DND-41 (cell line): ENCODE measurements around the gene BCL2L13.

ENCODE experiments used
- ATAC-seq: fragments of 200-7000 bp; cut with Tn5 transposase; 3 replicates; pipeline ENCODE4 v1.9.1; 2021; ENCODE audit warnings: low read depth; ENCODE audit not compliant: insufficient read depth
- DNase-seq: peaks from one replicate; pipeline ENCODE4 v3.0.0-alpha.2; 2020
- H2AFZ ChIP-seq: 2 replicates; pipeline ENCODE4 v1.6.0; 2012; ENCODE audit warnings: low read depth, low read length
- H3K27ac ChIP-seq: 2 replicates; pipeline ENCODE4 v1.5.1; 2012; ENCODE audit warnings: low read length, inconsistent platforms
- H3K27me3 ChIP-seq: fragments of 200-600 bp; sonication (generic); 2 replicates; pipeline ENCODE4 v1.6.0; 2012; ENCODE audit warnings: low read length, mild to moderate bottlenecking, inconsistent platforms; ENCODE audit not compliant: insufficient read depth, poor library complexity
- H3K36me3 ChIP-seq: 2 replicates; pipeline ENCODE4 v1.5.1; 2012; ENCODE audit warnings: low read length, inconsistent platforms; ENCODE audit not compliant: insufficient read depth
- H3K4me1 ChIP-seq: 2 replicates; pipeline ENCODE4 v1.5.1; 2012; ENCODE audit warnings: mild to moderate bottlenecking, low read length; ENCODE audit not compliant: insufficient read depth
- H3K4me2 ChIP-seq: 2 replicates; pipeline ENCODE4 v1.6.0; 2012; ENCODE audit warnings: mild to moderate bottlenecking, moderate library complexity, low read length, inconsistent platforms; ENCODE audit not compliant: insufficient read depth
- H3K4me3 ChIP-seq, 2 experiments: fragments of 200-600 bp in 1 of 2; shearing (Covaris generic) in 1 of 2; 2 replicates each; pipeline ENCODE4 v1.5.1; 2012 to 2016; ENCODE audit warnings: inconsistent platforms in 2 of 2, low read length in 2 of 2, mild to moderate bottlenecking in 2 of 2, low read depth in 1 of 2, moderate library complexity in 1 of 2
- H3K79me2 ChIP-seq: 2 replicates; pipeline ENCODE4 v1.6.0; 2012; ENCODE audit warnings: low read length, inconsistent platforms; ENCODE audit not compliant: insufficient read depth
- H3K9ac ChIP-seq: 2 replicates; pipeline ENCODE4 v1.6.0; 2012; ENCODE audit warnings: low read depth, mild to moderate bottlenecking, inconsistent platforms, low read length, moderate library complexity
- H3K9me3 ChIP-seq: 2 replicates; pipeline ENCODE4 v1.5.1; 2012; ENCODE audit warnings: low read length, moderate library complexity, mild to moderate bottlenecking, inconsistent platforms; ENCODE audit not compliant: insufficient read depth, severe bottlenecking
- H4K20me1 ChIP-seq: 2 replicates; pipeline ENCODE4 v1.6.0; 2012; ENCODE audit warnings: low read length; ENCODE audit not compliant: insufficient read depth
- CTCF ChIP-seq: IDR thresholded peaks from 2 replicates; pipeline ENCODE4 v1.5.1; 2012; ENCODE audit warnings: borderline replicate concordance, low read length, moderate library complexity, mild to moderate bottlenecking; ENCODE audit not compliant: poor library complexity, severe bottlenecking; ENCODE audit errors: extremely low read depth
- EZH2 ChIP-seq: IDR thresholded peaks from 3 replicates; pipeline ENCODE4 v1.6.1; 2012; ENCODE audit warnings: borderline replicate concordance, low read depth, mild to moderate bottlenecking, moderate library complexity, low read length, inconsistent platforms; ENCODE audit not compliant: severe bottlenecking

Gene BCL2L13

GRCh38 chr22:17601031-17601430 lies 37.5 kb upstream of the BCL2L13 start:
- Histone ChIP-seq H3K4me2 (no peak overlapping the region), H3K4me1 (no peaks in the 10 kb centered on the region), H3K36me3 (peaks cover 59% of the 10 kb centered on the region), H3K27ac (no peak overlapping the region), H3K9me3 (no peaks in the 10 kb centered on the region), H3K4me3 (no peak overlapping the region), H3K9ac (no peak overlapping the region), H2AFZ (no peak overlapping the region), H4K20me1 (peaks cover 3% of the 10 kb centered on the region; the same call in 1 of the 2 replicates), H3K27me3 (no peaks in the 10 kb centered on the region), H3K79me2 (peaks cover 16% of the 10 kb centered on the region)
- ATAC-seq (no peak), DNase-seq (no peak)
- TF ChIP-seq EZH2: no peak
- TF ChIP-seq CTCF: no peak

GRCh38 chr22:17603668-17604067 lies 34.9 kb upstream of the BCL2L13 start:
- Histone ChIP-seq H3K4me3 (no peak overlapping the region), H3K9me3 (no peaks in the 10 kb centered on the region), H3K4me2 (no peak overlapping the region), H3K79me2 (peaks cover 16% of the 10 kb centered on the region), H3K9ac (no peak overlapping the region), H4K20me1 (peaks cover 7% of the 10 kb centered on the region; the same call in 1 of the 2 replicates), H3K27ac (no peak overlapping the region), H3K4me1 (no peaks in the 10 kb centered on the region), H3K36me3 (peaks cover 50% of the 10 kb centered on the region), H3K27me3 (no peaks in the 10 kb centered on the region), H2AFZ (no peak overlapping the region)
- DNase-seq: no peak
- no peak for TF ChIP-seq EZH2
- no peak for ATAC-seq

GRCh38 chr22:17606496-17606895 lies 32.1 kb upstream of the BCL2L13 start:
- Histone ChIP-seq H2AFZ (no peak overlapping the region), H3K79me2 (peaks cover 19% of the 10 kb centered on the region), H3K9ac (no peak overlapping the region), H3K9me3 (no peaks in the 10 kb centered on the region), H3K27ac (no peak overlapping the region), H3K27me3 (no peaks in the 10 kb centered on the region), H4K20me1 (peaks cover 7% of the 10 kb centered on the region; the same call in 1 of the 2 replicates), H3K36me3 (peaks cover 45% of the 10 kb centered on the region), H3K4me3 (no peak overlapping the region), H3K4me1 (no peaks in the 10 kb centered on the region), H3K4me2 (no peak overlapping the region)
- ATAC-seq (no peak), DNase-seq (no peak)
- no peak for TF ChIP-seq EZH2
- no peak for TF ChIP-seq CTCF

- ATAC-seq (no peak), DNase-seq (no peak)
- Histone ChIP-seq H3K27me3 (no peaks in the 10 kb centered on the region), H3K4me1 (no peaks in the 10 kb centered on the region), H2AFZ (no peak overlapping the region), H3K9me3 (no peaks in the 10 kb centered on the region), H3K79me2 (peaks cover 19% of the 10 kb centered on the region), H3K27ac (no peak overlapping the region), H3K36me3 (peaks cover 59% of the 10 kb centered on the region), H3K4me3 (no peak overlapping the region), H3K9ac (no peak overlapping the region), H4K20me1 (peaks cover 7% of the 10 kb centered on the region; the same call in 1 of the 2 replicates), H3K4me2 (no peak overlapping the region)
- TF ChIP-seq EZH2: no peak
- no peak for TF ChIP-seq CTCF
Observed at GRCh38 chr22:17607891-17608521, 30.6 kb upstream of the BCL2L13 start.
